ENCODE measurements around the gene GANAB. TPM values are rescaled to one million over a fixed set of nuclear protein-coding genes. Genes with fewer than 3 reads are reported as not detected.
"Not testable (repeated sequence)": the region's sequence is repeated elsewhere in the genome, so short reads cannot be mapped to it uniquely, and the experiment has no call there.

GANAB gene
- total and polyA plus RNA-seq, 9 donors: 92.8 to 226 (median 175) TPM

DNA sequence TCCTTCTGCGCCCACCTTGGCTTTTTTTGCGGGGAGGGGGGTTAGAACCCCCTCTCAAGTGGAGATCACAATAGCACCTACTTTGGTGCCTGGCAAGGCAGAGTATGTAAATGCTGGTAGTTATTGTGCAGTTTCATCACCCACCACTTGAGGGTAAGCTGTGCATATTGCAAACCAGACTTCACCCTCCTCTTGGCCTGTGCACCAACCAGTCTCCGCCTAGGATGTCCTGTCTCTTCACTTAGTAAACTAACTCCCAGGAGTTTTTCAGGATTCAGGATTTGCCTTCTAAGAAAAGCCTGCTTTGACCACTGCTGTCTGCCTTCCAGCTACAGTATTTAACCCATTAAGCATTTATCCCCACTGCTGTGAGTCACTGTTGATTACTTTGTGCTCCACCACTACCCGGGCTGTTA, 34.4 kb upstream of the GANAB start:
- Histone ChIP-seq H3K4me3 (ENCODE audit: low read length) (no peak overlapping the region), H3K4me1 (ENCODE audit: control insufficient read depth, insufficient read depth, low read length) (peaks cover 17% of the 10 kb centered on the region), H3K27ac (ENCODE audit: low read length) (peak overlapping the region; percentile 51), H3K27me3 (ENCODE audit: control insufficient read depth, insufficient read depth, low read length) (no peaks in the 10 kb centered on the region), H3K9me3 (replicated peaks; ENCODE audit: control insufficient read depth, low read depth, low read length) (no peaks in the 10 kb centered on the region), H3K36me3 (ENCODE audit: control insufficient read depth, insufficient read depth, low read length) (peaks cover 19% of the 10 kb centered on the region)
- WGBS (ENCODE audit: insufficient coverage): 0% methylated on average over 1 of the region's 4 CpGs
- DNase-seq: peak; percentile 87

DNA sequence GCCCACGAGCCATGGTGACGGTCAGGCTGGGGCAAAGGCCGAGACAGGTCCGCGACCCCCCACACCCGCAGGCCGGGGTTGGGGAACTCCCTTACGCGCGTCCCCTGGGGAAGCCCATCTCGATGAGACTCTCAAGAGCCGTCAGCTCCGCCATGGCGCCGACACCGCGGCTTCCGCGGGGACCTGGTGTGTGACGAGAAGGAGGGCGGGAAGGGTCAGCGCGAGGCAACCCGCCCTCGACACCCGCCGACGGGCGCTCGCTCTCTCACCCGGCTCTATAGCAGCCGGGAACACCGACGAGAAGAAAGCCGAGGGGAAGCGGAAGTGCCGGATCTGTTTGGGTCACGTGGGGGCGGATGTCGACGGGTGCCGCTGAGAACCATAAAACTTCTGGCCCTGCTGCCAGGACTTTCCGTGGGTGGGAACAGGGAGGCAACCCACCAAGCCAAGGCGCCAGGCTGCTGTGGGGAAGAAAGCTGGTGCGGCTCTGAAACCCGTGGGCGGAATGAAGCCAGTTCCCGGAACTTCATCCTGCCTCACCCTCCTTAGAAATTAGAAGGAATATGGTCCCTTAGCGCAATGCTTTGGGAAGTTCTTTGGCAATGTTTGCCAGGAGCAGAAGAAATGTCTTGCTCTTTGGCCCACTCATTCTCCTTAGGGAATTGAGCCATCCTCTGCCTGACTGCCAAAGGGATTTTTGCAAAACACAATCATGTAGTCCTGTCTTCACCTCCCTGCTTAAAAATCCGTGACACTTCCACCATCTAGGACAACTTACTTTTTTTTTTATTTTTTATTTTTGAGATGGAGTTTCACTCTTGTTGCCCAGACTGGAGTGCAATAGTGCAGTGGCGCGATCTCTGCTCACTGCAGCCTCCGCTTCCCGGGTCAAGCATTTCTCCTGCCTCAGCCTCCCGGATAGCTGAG, 32.6 kb upstream of the GANAB start, which contains the start of gene UBXN1:
TSS of gene UBXN1 (minus strand) at position 304 of the 927 bp plus-strand sequence. CDS start at position 154, 150 bp downstream.
- WGBS (ENCODE audit: insufficient coverage): under 1% methylated on average over 42 of the region's 55 CpGs
- peaks cover 17% of the 10 kb centered on the region for H3K4me1 ChIP-seq (ENCODE audit: control insufficient read depth, insufficient read depth, low read length)
- H3K9me3 ChIP-seq (replicated peaks; ENCODE audit: control insufficient read depth, low read depth, low read length): no peaks in the 10 kb centered on the region
- H3K27me3 ChIP-seq (ENCODE audit: control insufficient read depth, insufficient read depth, low read length): no peaks in the 10 kb centered on the region
- DNase-seq: peak; percentile 97
- H3K36me3 ChIP-seq (ENCODE audit: control insufficient read depth, insufficient read depth, low read length): peaks cover 22% of the 10 kb centered on the region
- H3K27ac ChIP-seq (ENCODE audit: low read length): peak within 1 kb of the TSS; percentile 86
- peak within 1 kb of the TSS; percentile 96 for H3K4me3 ChIP-seq (ENCODE audit: low read length)

DNA sequence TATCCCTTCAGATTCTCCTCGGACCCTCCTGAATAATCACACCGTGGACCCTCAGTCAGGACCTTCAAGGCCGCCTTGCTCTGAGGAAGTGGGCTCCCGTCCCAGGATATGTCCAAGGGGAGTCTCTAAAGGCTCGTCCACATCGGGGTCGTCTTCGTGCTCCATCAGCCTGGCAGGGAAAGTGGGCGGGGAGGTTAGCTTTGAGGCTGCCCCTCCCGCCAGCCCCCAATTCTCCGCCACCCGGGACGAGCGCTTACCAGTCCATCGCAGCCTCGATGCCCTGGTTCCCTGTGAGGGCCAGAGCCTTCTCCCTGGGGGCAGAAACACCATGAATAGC, 32.0 kb upstream of the GANAB start:
- Histone ChIP-seq H3K27me3 (ENCODE audit: control insufficient read depth, insufficient read depth, low read length) (no peaks in the 10 kb centered on the region), H3K9me3 (replicated peaks; ENCODE audit: control insufficient read depth, low read depth, low read length) (no peaks in the 10 kb centered on the region), H3K4me3 (ENCODE audit: low read length) (peak overlapping the region; percentile 96), H3K36me3 (ENCODE audit: control insufficient read depth, insufficient read depth, low read length) (peaks cover 26% of the 10 kb centered on the region), H3K27ac (ENCODE audit: low read length) (peak overlapping the region; percentile 86), H3K4me1 (ENCODE audit: control insufficient read depth, insufficient read depth, low read length) (peaks cover 17% of the 10 kb centered on the region)
- WGBS (ENCODE audit: insufficient coverage): 4% methylated on average over 9 of the region's 16 CpGs
- DNase-seq: no peak

DNA sequence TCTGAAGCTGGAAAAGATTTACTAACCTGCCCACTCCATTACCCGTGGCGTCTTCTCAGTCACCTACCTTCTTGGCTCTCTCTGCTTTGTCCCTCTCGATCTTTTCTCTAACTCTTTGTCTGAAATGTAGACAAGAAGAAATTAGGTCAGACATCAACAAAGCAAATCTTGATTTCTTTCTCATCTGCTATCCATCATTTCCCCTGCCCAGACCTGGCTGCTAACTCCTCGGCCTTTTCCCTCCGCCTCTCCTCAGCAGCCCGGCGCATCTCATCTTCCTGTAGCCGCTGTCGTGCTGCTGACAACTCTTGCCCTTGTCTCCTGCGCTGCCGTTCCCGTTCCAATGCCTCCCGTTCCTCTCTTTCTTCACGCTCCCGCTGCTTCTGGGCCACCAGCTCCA, 31.3 kb upstream of the GANAB start:
- H3K27ac ChIP-seq (ENCODE audit: low read length): no peak overlapping the region
- DNase-seq: no peak
- H3K27me3 ChIP-seq (ENCODE audit: control insufficient read depth, insufficient read depth, low read length): no peaks in the 10 kb centered on the region
- H3K9me3 ChIP-seq (replicated peaks; ENCODE audit: control insufficient read depth, low read depth, low read length): no peaks in the 10 kb centered on the region
- peaks cover 23% of the 10 kb centered on the region for H3K4me1 ChIP-seq (ENCODE audit: control insufficient read depth, insufficient read depth, low read length)
- H3K4me3 ChIP-seq (ENCODE audit: low read length): peak overlapping the region; percentile 96
- 78% methylated on average over 11 of the region's 15 CpGs for WGBS (ENCODE audit: insufficient coverage)
- peaks cover 32% of the 10 kb centered on the region for H3K36me3 ChIP-seq (ENCODE audit: control insufficient read depth, insufficient read depth, low read length)

DNA sequence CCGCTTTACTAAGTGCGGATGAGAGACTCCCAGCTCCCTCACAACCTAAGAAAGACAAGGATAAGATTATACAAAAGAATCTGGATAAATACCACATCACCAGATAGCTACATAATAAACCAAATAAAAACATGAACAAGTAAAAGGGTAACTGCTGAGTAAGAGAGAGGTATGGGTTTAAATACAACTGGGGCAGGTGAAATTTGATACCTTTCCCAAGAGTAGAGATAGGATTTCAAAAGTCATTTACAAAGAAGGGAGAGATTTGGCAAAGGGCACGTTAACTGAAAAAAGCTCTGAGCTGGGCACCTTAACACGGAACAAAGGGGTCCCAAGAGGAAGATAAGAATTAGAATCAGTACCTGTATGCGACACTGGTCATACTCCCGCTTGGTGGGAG, 30.7 kb upstream of the GANAB start:
- 41% methylated on average over 2 of the region's 6 CpGs for WGBS (ENCODE audit: insufficient coverage)
- Histone ChIP-seq H3K36me3 (ENCODE audit: control insufficient read depth, insufficient read depth, low read length) (peaks cover 32% of the 10 kb centered on the region), H3K27ac (ENCODE audit: low read length) (no peak overlapping the region), H3K9me3 (replicated peaks; ENCODE audit: control insufficient read depth, low read depth, low read length) (no peaks in the 10 kb centered on the region), H3K4me3 (ENCODE audit: low read length) (no peak overlapping the region), H3K4me1 (ENCODE audit: control insufficient read depth, insufficient read depth, low read length) (peaks cover 28% of the 10 kb centered on the region), H3K27me3 (ENCODE audit: control insufficient read depth, insufficient read depth, low read length) (no peaks in the 10 kb centered on the region)
- DNase-seq: no peak

DNA sequence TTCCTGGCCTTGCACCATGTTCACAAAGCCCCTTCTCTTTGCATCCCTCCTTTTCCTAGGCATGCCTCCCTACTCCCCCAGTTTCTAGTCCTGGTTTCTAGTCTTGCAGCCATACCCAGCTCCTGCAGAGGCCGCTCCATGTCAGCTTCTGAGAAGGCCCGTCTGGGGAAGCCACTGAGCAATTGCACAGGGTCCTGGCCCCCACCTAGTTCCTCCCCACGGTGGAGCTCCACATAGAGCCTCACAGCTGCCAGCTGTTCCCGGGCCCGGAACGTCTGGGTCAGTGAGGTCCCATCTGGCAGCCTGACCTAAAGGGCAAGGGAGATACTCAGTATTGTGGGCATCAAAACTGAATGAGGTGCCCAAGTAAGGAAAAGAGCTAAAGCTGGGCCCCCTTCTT, 30.3 kb upstream of the GANAB start:
- Histone ChIP-seq H3K27ac (ENCODE audit: low read length) (no peak overlapping the region), H3K4me3 (ENCODE audit: low read length) (no peak overlapping the region), H3K36me3 (ENCODE audit: control insufficient read depth, insufficient read depth, low read length) (peaks cover 32% of the 10 kb centered on the region), H3K27me3 (ENCODE audit: control insufficient read depth, insufficient read depth, low read length) (no peaks in the 10 kb centered on the region), H3K9me3 (replicated peaks; ENCODE audit: control insufficient read depth, low read depth, low read length) (no peaks in the 10 kb centered on the region), H3K4me1 (ENCODE audit: control insufficient read depth, insufficient read depth, low read length) (peaks cover 29% of the 10 kb centered on the region)
- DNase-seq: no peak
- 65% methylated on average over 5 of the region's 6 CpGs for WGBS (ENCODE audit: insufficient coverage)

DNA sequence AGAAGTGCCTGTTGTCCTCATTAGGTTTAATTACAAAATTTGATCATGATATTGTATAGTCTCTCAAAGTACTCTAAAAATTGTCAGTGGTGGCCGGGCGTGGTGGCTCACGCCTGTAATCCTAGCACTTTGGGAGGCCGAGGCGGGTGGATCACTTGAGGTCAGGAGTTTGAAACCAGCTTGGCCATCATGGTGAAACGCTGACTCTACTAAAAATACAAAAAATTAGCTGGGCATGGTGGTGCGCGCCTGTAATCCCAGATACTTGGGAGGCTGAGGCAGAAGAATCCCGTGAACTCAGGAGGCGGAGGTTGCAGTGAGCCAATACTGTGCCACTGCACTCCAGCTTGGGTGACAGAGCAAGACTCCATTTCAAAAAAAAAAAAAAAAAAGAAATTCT, 29.0 kb upstream of the GANAB start:
- not testable (repeated sequence) for H3K9me3 ChIP-seq (replicated peaks; ENCODE audit: control insufficient read depth, low read depth, low read length); H3K27ac ChIP-seq (ENCODE audit: low read length); H3K4me3 ChIP-seq (ENCODE audit: low read length); H3K27me3 ChIP-seq (ENCODE audit: control insufficient read depth, insufficient read depth, low read length); DNase-seq
- H3K36me3 ChIP-seq (ENCODE audit: control insufficient read depth, insufficient read depth, low read length): peaks cover 32% of the 10 kb centered on the region
- 87% methylated on average over 3 of the region's 10 CpGs for WGBS (ENCODE audit: insufficient coverage)
- peaks cover 27% of the 10 kb centered on the region for H3K4me1 ChIP-seq (ENCODE audit: control insufficient read depth, insufficient read depth, low read length)

DNA sequence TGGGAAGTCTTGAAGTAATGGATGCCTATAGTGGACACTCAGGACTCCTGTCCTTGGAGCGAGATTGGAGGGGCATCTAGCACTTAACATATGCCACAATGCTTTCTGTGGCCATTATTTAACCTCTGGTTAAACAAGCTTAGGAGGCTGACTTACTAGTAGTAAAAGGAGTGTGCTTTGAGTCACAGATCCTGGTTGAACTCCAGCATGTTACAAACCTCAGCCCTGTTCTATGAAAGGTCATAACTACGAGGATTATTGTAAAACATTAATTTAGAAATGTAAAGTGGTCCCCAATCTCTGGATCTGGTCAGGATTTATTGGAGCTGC, 26.7 kb upstream of the GANAB start:
- peaks cover 30% of the 10 kb centered on the region for H3K4me1 ChIP-seq (ENCODE audit: control insufficient read depth, insufficient read depth, low read length)

DNA sequence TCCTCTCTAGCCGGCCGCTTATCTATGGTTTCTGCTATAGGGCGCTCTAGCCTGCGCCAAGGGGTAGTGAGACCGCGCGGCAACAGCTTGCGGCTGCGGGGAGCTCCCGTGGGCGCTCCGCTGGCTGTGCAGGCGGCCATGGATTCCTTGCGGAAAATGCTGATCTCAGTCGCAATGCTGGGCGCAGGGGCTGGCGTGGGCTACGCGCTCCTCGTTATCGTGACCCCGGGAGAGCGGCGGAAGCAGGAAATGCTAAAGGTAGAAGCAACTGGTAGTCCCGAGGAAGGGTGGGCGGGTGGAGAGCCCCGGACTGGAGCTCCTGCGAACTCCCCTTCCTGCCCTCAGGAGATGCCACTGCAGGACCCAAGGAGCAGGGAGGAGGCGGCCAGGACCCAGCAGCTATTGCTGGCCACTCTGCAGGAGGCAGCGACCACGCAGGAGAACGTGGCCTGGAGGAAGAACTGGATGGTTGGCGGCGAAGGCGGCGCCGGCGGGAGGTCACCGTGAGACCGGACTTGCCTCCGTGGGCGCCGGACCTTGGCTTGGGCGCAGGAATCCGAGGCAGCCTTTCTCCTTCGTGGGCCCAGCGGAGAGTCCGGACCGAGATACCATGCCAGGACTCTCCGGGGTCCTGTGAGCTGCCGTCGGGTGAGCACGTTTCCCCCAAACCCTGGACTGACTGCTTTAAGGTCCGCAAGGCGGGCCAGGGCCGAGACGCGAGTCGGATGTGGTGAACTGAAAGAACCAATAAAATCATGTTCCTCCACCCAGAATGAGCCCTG, 25.4 kb upstream of the GANAB start, which contains the start of the genes LBHD1 and UQCC3:
TSS of gene LBHD1 (minus strand) at position 660 of the 782 bp plus-strand sequence. CDS start 2,236 bp downstream, outside the sequence.
TSS of gene UQCC3 (plus strand) at position 66 of the 782 bp plus-strand sequence. CDS start at position 139, 73 bp downstream.
- Histone ChIP-seq H3K27ac (ENCODE audit: low read length) (peak within 1 kb of the TSS; percentile 96), H3K27me3 (ENCODE audit: control insufficient read depth, insufficient read depth, low read length) (no peaks in the 10 kb centered on the region), H3K4me1 (ENCODE audit: control insufficient read depth, insufficient read depth, low read length) (peaks cover 29% of the 10 kb centered on the region), H3K9me3 (replicated peaks; ENCODE audit: control insufficient read depth, low read depth, low read length) (no peaks in the 10 kb centered on the region), H3K36me3 (ENCODE audit: control insufficient read depth, insufficient read depth, low read length) (peaks cover 30% of the 10 kb centered on the region), H3K4me3 (ENCODE audit: low read length) (peak within 1 kb of the TSS; percentile 77)
- DNase-seq: peak; percentile 94
- WGBS (ENCODE audit: insufficient coverage): under 1% methylated on average over 50 of the region's 59 CpGs

More for the DNA sequence above, 26.7 kb upstream of the GANAB start:
- Histone ChIP-seq H3K36me3 (ENCODE audit: control insufficient read depth, insufficient read depth, low read length) (peaks cover 32% of the 10 kb centered on the region), H3K4me3 (ENCODE audit: low read length) (no peak overlapping the region), H3K27me3 (ENCODE audit: control insufficient read depth, insufficient read depth, low read length) (no peaks in the 10 kb centered on the region), H3K27ac (ENCODE audit: low read length) (no peak overlapping the region), H3K9me3 (replicated peaks; ENCODE audit: control insufficient read depth, low read depth, low read length) (no peaks in the 10 kb centered on the region)
- WGBS (ENCODE audit: insufficient coverage): no CpG with 5 or more reads among the region's 2 CpGs
- DNase-seq: no peak

DNA sequence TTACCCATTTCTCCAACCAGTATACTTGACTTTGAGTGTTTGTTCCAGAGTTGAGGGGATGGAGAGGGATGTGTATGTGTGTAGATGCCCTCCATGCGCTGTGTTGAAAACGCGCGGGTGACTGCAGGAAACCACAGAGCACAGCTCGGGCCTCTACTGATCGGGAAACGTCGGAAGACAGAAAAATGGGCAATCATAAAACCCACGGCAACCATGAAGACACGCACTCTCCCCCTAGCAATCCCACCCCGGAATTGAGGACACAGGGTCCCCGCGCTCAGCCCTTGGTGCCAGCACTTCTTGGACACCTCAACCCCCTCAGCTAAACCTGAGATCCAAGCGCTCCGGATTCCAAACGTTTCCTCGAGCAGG, 24.8 kb upstream of the GANAB start:
- 0% methylated on average over 8 of the region's 17 CpGs for WGBS (ENCODE audit: insufficient coverage)
- no peak for DNase-seq
- Histone ChIP-seq H3K9me3 (replicated peaks; ENCODE audit: control insufficient read depth, low read depth, low read length) (no peaks in the 10 kb centered on the region), H3K4me3 (ENCODE audit: low read length) (peak overlapping the region; percentile 77), H3K4me1 (ENCODE audit: control insufficient read depth, insufficient read depth, low read length) (peaks cover 35% of the 10 kb centered on the region), H3K27ac (ENCODE audit: low read length) (peak overlapping the region; percentile 96), H3K36me3 (ENCODE audit: control insufficient read depth, insufficient read depth, low read length) (peaks cover 30% of the 10 kb centered on the region), H3K27me3 (ENCODE audit: control insufficient read depth, insufficient read depth, low read length) (no peaks in the 10 kb centered on the region)

Measured in muscle of leg (tissue), 11 donors.